Cardiac ventricle fibroblast (primary cell): ENCODE results near the gene PRKCG. TPM values are rescaled to one million over a fixed set of nuclear protein-coding genes. Genes with fewer than 3 reads are reported as not detected.

Source experiments
- total RNA-seq: library from RNA; depleted of rRNA; stranded (reverse); fragments of >200 nt; gene quantifications from 2 replicates; pipeline ENCODE4 v1.2.3, GENCODE V29; 2015

PRKCG gene
- not detected in 2 replicates for total RNA-seq

GRCh38 chr19:53881482-53882390 is at the start of gene PRKCG:
PRKCG (plus strand) TSS chr19:53882197; CDS start chr19:53882495, 298 bp downstream.

DNA sequence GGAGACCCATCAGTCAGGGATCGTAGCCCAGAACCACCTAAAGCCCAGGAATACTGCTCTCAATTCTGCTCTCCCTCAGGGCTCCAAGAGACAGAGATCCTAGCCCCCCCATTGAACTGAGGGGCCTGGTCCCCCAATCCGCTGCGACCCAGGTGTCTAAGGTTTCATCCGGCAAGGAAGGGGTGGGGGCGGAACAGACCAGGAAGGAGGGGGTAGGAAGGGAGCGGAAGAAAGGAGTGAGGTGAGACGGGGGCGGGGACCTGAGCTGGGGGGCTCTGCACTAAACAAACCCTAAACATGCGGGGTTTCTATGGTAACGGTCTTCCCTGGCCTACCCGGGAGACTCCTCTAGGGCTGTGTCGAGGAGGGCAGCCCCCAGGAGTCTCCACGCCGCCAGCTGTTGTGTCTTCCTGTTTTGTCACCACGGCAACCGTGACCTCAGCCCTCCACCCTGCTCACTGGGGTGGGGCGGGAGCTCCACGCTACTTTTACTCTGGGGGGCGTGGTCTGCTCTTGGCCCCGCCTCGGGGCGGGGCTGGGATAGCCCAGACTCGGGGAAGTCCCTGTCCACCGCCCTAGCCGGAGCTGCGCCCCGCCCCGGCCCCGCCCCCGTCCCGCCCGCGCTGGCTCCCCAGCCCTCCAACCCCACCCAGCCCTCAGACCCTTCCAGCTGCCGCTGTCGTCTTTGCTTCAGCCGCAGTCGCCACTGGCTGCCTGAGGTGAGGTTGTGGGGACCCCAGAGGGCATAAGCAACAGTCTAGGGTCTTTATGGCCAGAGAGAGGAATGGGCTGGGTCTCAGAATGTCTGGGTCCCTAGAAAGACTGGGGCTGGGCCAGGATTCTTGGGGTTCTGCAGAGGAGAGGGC is 14.5 kb upstream of the PRKCG start, which contains the start of gene MYADM:
MYADM (plus strand) TSS at position 659 of the 866 bp plus-strand sequence. CDS start 5,647 bp downstream, outside the sequence.

GRCh38 chr19:53908935-53909415 is 27.0 kb downstream of the PRKCG start, which contains the start of gene CACNG7:
CACNG7 (plus strand) TSS chr19:53909278; CDS start chr19:53912832, 3,554 bp downstream.

Other genes with a start within 250 kb of the PRKCG start
- 0.06 and 0.24 TPM in 2 replicates for gene NLRP12, start 57.9 kb upstream of the PRKCG start, total RNA-seq
- gene MYADM, start 14.3 kb upstream of the PRKCG start, total RNA-seq, result 41.5 and 49.5 TPM in 2 replicates
- gene CACNG7, start 27.1 kb downstream of the PRKCG start, total RNA-seq, result 3.5 and 9.0 TPM in 2 replicates
- 0.39 and 1.1 TPM in 2 replicates for gene CACNG8, start 80.7 kb downstream of the PRKCG start, total RNA-seq
- gene CACNG6, start 109.4 kb downstream of the PRKCG start, total RNA-seq, result 0.68 and 1.8 TPM in 2 replicates
- gene VSTM1, start 181.7 kb downstream of the PRKCG start, total RNA-seq, result not detected in 2 replicates
- not detected in 2 replicates for gene TARM1, start 199.2 kb downstream of the PRKCG start, total RNA-seq
- gene OSCAR, start 218.6 kb downstream of the PRKCG start, total RNA-seq, result 0.69 TPM in 1 of 2 replicates, not detected in the other
- gene NDUFA3, start 220.7 kb downstream of the PRKCG start, total RNA-seq, result 5.2 and 6.7 TPM in 2 replicates
- gene TFPT, start 233.5 kb downstream of the PRKCG start, total RNA-seq, result 16.7 and 22.3 TPM in 2 replicates
- 38.3 and 47.2 TPM in 2 replicates for gene PRPF31, start 233.6 kb downstream of the PRKCG start, total RNA-seq